Dedifferentiated amniotic fluid mesenchymal stem cell (primary cell): ENCODE data around the gene ATP6V1A.
A peak's percentile ranks its signal among the peaks of the same experiment; 100 is the strongest.
"Not testable (repeated sequence)": the region's sequence is repeated elsewhere in the genome, so short reads cannot be mapped to it uniquely, and the experiment has no call there.

ENCODE experiments used
- DNase-seq: peaks from one replicate; pipeline ENCODE4 v3.0.0-alpha.2; 2016; ENCODE audit errors: extremely low spot score

Gene ATP6V1A

DNA sequence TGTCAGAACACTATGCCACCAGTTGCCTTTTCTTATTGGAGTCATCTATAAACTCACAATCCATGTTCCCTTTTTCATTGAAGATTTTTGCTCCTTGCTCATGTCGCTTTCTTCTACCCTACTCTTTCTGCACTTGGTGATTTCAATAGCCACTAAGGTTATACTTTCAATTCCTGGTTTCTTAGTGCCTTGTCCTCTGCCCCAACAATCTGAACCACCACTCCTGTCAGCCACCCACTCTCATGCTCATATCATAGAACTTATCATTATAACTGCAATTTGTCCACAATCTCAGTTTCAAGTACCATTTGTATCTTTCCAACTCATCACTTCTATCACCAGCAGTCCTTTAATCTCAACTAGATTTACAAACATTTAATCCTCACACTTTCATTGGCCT, 81.8 kb downstream of the ATP6V1A start:
- DNase-seq = no peak

DNA sequence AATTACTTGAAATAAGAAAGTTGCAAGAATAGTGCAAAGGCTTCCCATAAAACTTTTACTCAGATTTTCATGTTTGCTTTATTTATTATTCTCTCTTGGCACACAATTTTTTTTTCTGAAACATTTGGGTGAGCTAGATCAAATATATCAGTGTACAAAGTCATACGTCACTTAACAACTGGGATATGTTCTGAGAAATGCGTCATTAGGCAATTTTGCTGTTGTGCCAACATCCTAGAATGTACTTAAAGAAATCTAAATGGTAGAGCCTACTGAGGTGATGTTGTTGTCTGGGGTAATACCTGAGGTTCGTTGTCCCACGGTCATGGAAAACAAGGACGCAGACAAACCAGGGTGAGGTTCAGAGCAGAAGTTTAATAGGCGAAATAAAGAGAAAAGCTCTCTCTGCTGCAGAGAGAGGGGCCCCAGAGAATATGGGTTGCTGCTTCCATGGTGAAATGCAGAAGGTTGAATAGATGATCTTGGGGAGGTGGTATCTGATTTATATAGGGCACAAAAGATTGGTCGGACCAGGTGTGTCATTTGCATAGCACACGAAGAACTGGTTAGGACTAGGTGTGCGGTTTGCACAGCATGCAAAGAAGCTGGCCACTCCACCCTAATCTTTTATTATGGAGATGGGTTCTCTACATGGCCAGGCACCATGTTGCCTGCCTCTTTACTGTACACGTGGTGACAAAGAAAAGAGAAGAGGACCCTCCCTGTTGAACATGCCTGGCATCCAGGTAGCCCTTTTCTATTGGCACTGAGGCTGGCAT, 82.9 kb downstream of the ATP6V1A start:
- DNase-seq = no peak

DNA sequence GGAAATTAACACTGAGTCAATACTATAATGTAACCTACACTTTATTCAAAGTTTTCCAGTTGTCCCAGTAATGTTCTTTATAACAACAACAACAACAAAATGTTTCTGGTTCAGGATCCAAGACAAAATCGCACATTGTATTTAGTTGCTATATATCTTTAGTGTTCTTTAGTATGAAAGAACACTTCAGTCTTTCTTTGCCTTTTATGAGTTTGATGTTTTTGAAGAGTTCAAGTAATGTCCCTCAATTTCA, 84.2 kb downstream of the ATP6V1A start:
- DNase-seq = no peak

DNA sequence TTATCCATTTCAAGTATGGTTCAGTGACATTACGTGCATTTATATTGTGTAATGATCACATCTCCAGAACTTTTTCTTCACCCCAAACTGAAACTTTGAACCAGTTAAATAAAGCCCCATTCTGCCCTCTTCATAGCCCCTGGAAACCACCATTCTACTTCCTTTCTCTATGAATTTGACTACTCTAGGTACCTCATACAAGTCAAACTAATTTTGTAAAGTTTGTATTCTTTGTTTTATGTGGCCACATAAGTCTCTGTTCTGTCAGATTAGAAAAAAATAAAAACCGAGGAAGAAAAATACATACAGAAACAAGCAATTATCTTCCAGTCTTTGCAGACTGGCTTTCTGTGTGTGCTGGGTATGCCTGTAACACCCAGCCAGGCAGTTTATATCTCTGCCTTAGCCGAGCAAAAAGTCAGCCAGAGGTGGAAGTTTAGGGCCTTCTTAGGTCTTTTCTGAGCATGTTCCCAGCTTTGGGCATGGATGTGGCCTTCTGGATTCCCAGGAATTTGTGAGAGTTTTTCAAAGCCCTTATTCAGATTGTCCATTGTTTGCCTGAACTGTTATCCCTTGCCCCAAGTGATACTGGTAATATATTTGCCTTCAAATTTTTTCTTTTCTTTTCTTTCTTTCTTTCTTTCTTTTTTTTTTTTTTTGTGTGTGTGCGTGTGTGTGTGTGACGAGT, 85.8 kb downstream of the ATP6V1A start:
- DNase-seq = no peak

DNA sequence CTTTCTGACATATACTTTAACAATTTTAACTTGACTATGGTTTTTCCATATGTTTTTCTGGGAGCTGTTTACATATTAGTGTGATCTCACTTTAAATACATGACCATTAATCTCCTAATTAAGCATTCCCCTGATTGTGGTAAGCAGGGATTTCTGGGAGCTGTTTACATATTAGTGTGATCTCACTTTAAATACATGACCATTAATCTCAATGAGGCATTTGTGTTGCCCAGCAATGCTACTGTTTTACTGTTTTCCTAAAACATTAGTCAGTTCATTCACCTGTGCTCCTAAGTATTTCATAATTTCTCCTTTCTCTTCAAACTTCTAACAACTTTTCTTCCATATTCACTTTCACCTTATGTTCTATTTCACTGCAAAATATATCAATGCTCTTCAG, 88.1 kb downstream of the ATP6V1A start:
- no peak for DNase-seq

DNA sequence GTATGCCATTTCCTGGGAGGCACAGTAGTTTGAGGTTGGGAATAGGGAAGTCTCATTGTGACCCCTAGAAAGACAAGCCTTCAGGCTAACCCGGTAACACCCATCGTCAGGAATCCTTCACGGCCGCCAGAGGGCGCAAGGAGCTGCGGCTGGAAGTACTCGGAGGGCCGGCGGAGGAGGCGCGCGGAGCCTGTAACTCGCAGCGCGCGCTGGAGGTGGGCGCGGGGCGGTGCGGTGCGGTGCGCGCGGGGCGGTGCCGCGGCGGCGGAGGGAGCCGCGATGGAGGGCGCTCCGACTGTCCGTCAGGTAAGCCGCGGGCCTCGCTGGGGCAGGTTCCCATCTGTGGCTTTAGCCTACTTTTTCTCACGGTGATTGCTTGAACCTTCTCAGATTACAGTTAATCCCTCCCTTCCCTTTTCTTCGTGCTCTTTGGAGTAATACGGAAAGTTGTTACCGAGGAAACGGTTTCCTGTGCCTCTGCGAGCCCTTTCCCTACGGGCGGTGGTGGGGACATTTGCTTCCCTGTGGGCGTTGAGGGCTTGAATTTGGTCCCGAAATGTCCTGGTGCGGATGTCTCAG, 91.9 kb downstream of the ATP6V1A start, which contains the start of gene GRAMD1C:
TSS of gene GRAMD1C (plus strand) at position 158 of the 579 bp plus-strand sequence. CDS start at position 280, 122 bp downstream.
- DNase-seq = peak; percentile 86

DNA sequence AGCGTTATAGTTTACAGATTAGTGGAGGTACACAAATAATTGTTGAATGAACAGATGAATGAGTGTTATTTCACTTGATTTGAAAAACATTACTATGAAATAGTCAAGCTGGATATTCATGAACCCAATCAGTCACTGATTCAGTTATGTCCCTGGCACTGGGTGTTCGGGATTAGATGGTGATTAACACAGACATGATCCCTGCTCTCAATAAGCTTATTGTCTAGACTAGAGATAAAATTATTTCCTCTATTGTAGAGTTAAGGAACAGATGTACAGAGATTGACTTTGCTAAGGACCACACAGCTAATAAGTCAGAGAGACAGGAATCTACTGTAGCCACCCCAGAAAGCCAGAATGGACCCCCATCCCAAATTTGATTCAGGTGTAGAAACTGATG, 92.7 kb downstream of the ATP6V1A start:
- no peak for DNase-seq

DNA sequence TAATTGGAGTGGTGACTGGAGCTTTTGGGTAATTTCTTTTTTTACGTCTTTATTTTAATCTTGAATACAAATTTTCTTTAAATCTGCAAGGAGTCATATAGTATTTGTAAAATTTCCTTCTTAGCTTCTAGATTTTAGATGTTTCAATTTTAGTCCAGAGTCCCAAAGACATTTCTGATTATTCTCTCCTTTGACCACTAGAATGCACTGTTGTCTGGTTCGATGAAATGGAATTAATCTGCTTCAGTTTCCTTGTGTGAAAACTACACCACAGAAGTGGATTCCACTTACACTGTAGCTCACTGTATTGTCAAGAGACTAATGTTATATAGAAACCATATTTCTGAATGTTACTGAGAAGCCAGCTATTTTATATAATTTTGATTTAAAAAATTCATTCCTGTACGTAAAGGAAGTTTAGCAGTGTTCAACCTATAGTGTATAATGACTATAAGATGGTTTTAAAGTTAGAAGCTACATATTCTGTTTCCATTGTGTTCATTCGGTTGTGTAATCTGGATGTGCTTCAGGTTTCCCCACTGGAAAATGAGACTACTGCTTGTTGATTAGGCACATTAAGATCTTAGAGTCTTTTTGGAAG, 97.9 kb downstream of the ATP6V1A start:
- peak; percentile 38 for DNase-seq

DNA sequence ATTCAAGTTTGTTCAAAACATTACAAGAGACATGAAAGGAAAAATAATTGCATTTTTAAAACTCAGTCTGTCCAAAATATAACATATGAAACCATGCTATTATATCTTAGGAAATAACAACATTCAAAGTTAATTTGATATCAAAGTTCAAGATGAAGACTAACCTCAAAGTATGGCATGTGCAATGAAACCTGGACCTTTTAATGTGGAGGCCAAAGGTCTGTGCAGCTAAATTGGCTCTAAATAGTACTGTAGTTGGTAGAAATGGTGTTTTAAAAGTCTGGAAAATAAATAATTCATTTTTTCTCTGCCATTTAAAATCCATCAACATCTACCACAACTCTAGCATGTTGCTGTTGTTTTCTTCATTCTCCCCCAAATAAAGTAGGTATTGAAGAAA, 100.4 kb downstream of the ATP6V1A start:
- no peak for DNase-seq

DNA sequence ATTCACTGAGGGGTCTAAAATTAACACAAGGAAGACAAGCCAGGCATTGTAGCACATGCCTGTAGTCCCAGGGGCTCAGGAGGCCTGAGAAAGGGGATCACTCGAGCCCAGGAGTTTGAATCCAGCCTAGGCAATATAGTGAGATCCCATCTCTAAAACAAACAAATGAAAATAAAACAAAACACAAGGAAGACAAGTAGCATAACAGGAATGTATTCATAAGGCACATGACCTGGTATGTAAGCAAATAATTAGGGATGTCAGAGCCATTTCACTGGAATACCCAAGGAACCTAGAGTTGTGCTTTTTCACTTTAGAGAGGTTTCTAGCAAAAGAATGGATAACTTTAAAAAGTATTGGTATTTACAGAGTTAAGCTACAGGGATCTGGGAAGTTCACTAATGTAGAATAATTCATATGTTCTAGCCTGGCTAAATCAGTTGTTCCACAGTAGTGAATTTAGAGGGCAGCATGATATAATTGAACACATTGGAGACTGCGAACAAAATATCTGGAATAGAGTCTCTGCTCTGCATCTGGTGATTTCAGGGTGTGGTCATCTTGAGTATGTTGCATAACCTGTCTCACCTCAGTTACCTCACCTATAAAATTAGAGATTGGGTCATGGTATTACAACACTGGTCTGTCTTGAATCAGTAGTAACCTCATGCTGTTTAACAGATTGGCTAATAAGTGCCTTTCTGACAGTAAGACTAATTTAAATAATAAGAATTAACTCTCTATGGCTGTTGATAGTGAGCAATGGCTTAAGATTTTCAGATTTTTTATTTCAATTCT, 101.0 kb downstream of the ATP6V1A start:
- DNase-seq = no peak

DNA sequence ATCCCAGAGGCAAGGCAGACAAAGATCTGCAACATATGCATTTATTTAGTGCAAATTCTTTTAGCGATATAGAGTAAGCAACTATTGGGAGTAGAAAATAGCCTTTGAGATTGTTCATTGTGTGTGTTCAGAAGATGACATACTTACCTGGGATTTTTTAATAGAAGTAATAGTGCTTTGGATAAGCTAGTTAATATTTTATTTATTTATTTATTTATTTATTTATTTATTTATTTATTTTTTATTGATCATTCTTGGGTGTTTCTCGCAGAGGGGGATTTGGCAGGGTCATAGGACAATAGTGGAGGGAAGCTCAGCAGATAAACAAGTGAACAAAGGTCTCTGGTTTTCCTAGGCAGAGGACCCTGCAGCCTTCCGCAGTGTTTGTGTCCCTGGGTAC, 102.2 kb downstream of the ATP6V1A start:
- not testable (repeated sequence) for DNase-seq

DNA sequence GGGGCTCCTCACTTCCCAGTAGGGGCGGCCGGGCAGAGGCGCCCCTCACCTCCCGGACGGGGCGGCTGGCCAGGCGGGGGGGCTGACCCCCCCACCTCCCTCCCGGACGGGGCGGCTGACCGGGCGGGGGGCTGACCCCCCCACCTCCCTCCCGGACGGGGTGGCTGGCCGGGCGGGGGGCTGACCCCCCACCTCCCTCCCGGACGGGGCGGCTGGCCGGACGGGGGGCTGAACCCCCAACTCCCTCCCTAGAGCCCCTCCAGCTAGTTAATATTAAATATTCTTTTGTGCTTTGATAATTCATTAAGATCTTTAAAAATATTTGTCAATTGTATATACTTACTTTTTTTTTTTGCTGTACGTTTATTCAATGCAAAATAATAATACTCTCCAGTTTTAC, 103.0 kb downstream of the ATP6V1A start:
- not testable (repeated sequence) for DNase-seq

DNA sequence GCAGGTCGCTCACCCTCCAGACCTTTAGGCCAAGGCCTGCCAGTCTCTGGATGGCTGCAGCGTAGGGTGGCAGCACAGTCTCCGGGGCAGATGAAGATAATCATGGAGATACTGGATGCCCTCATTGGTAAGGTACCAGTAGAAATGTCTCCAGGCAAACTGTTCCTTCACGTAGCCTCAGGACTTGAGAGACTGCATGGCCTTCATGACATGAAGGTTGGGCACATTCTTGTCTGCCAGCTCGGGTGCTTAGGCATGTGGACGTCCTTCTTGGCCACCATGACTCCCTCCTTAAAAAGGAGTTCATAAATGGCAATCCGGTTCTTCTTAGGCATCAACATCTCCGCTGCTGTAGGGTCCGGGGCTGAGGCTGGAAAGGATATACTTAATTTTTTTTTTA, 103.6 kb downstream of the ATP6V1A start:
- not testable (repeated sequence) for DNase-seq

DNA sequence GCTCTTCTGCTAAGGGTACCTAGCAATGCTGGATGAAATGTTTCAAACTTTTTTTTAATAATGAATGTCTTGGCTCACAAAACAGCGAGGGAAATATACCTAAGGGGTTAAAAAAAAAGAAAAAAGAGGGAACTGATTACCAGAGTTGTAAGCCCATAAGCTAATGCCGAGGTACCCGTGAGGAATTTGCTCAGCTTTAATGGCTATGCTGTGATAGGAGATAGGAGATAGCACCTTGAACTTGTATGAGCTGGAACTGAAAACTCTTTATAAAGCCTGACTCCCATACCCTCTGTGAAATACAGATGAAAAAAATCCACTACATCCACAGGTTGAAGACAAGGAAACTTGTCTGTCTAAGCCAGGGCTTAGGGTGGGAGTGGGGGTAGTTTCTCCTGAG, 105.7 kb downstream of the ATP6V1A start:
- no peak for DNase-seq
